DOHH2 (cell line): Measurements from ENCODE around the gene BTG1.

Experiments
- H3F3A ChIP-seq: fragments of 200-600 bp; sonication (generic), shearing (Covaris generic); 2 replicates; pipeline ENCODE4 v1.6.0; 2016; ENCODE audit warnings: antibody characterized with exemption, mild to moderate bottlenecking; ENCODE audit not compliant: control insufficient read depth, insufficient read depth
- H3K27ac ChIP-seq: fragments of 200-600 bp; sonication (generic); 2 replicates; pipeline ENCODE4 v1.5.1; 2014; ENCODE audit warnings: low read depth, mild to moderate bottlenecking, low read length, moderate library complexity
- H3K27me3 ChIP-seq: fragments of 200-600 bp; sonication (generic); 2 replicates; pipeline ENCODE4 v1.6.1; 2014; ENCODE audit warnings: mild to moderate bottlenecking, low read length, mixed read lengths; ENCODE audit not compliant: control insufficient read depth
- H3K36me3 ChIP-seq: fragments of 200-600 bp; sonication (generic); 2 replicates; pipeline ENCODE4 v1.6.1; 2014; ENCODE audit warnings: mild to moderate bottlenecking, low read length, moderate library complexity, mixed read lengths; ENCODE audit not compliant: control insufficient read depth
- H3K4me1 ChIP-seq: fragments of 200-600 bp; sonication (generic); 2 replicates; pipeline ENCODE4 v1.6.1; 2014; ENCODE audit warnings: mild to moderate bottlenecking, low read length, mixed read lengths; ENCODE audit not compliant: control insufficient read depth
- H3K4me2 ChIP-seq: fragments of 200-600 bp; sonication (generic); 2 replicates; pipeline ENCODE4 v1.6.0; 2014; ENCODE audit warnings: mild to moderate bottlenecking, low read length, moderate library complexity
- H3K4me3 ChIP-seq: fragments of 200-600 bp; sonication (generic); 2 replicates; pipeline ENCODE4 v1.5.1; 2014; ENCODE audit warnings: mild to moderate bottlenecking, low read length, mixed read lengths
- H3K79me2 ChIP-seq: fragments of 200-600 bp; sonication (generic); 2 replicates; pipeline ENCODE4 v1.6.1; 2014; ENCODE audit warnings: mild to moderate bottlenecking, low read length, mixed read lengths; ENCODE audit not compliant: control insufficient read depth
- H3K9me2 ChIP-seq: fragments of 200-600 bp; sonication (generic); replicated peaks from 2 replicates; pipeline ENCODE4 v1.6.1; 2014; ENCODE audit warnings: mild to moderate bottlenecking, low read length, mixed read lengths; ENCODE audit not compliant: control insufficient read depth
- H3K9me3 ChIP-seq: fragments of 200-600 bp; sonication (generic); 2 replicates; pipeline ENCODE4 v1.6.1; 2014; ENCODE audit warnings: antibody characterized with exemption, low read length, mixed read lengths; ENCODE audit not compliant: control insufficient read depth, insufficient read depth
- H4K20me1 ChIP-seq: fragments of 200-600 bp; sonication (generic); 2 replicates; pipeline ENCODE4 v1.6.0; 2014; ENCODE audit warnings: low read depth, mild to moderate bottlenecking, antibody characterized with exemption, low read length, moderate library complexity; ENCODE audit not compliant: control insufficient read depth, insufficient read depth
- CTCF ChIP-seq: fragments of 200-600 bp; sonication (generic); IDR thresholded peaks from one replicate; pipeline ENCODE4 v1.5.1; 2014; ENCODE audit warnings: antibody characterized with exemption, mild to moderate bottlenecking, low read depth, low read length; ENCODE audit not compliant: poor library complexity, severe bottlenecking
- EZH2phosphoT487 ChIP-seq: fragments of 200-600 bp; sonication (generic); IDR thresholded peaks from 2 replicates; pipeline ENCODE4 v1.6.1; 2017; ENCODE audit warnings: borderline replicate concordance, mild to moderate bottlenecking, antibody characterized with exemption, low read length, moderate library complexity, mixed read lengths

Gene BTG1

GRCh38 chr12:92105676-92106075, 40.0 kb downstream of the BTG1 start:
- no peaks in the 10 kb centered on the region for H3K4me1 ChIP-seq
- H3K9me3 ChIP-seq = 0 out of 2 replicates have a peak, but pooled peaks cover 1% of the 10 kb centered on the region
- H3K79me2 ChIP-seq = no peaks in the 10 kb centered on the region

GRCh38 chr12:92105110-92105509, 40.5 kb downstream of the BTG1 start:
- H3K79me2 ChIP-seq = no peaks in the 10 kb centered on the region
- TF ChIP-seq EZH2phosphoT487 (no peak), CTCF (no peak)

More at GRCh38 chr12:92105676-92106075, 40.0 kb downstream of the BTG1 start:
- Histone ChIP-seq H3K36me3 (no peaks in the 10 kb centered on the region), H3K4me3 (no peak overlapping the region), H3K27me3 (no peaks in the 10 kb centered on the region), H3F3A (no peaks in the 10 kb centered on the region), H4K20me1 (no peaks in the 10 kb centered on the region), H3K27ac (no peak overlapping the region), H3K4me2 (no peak overlapping the region), H3K9me2 (no peaks in the 10 kb centered on the region)
- no peak for TF ChIP-seq CTCF
- no peak for TF ChIP-seq EZH2phosphoT487

GRCh38 chr12:92102606-92103005, 43.0 kb downstream of the BTG1 start:
- no peaks in the 10 kb centered on the region for H3K9me2 ChIP-seq
- no peaks in the 10 kb centered on the region for H3K36me3 ChIP-seq
- H3K4me3 ChIP-seq = no peak overlapping the region
- peaks cover 7% of the 10 kb centered on the region; the same call in 1 of the 2 replicates for H3K9me3 ChIP-seq
- no peaks in the 10 kb centered on the region for H4K20me1 ChIP-seq
- no peak overlapping the region for H3K27ac ChIP-seq
- H3F3A ChIP-seq = no peaks in the 10 kb centered on the region
- H3K79me2 ChIP-seq = no peaks in the 10 kb centered on the region
- TF ChIP-seq EZH2phosphoT487 (no peak), CTCF (no peak)
- no peaks in the 10 kb centered on the region for H3K4me1 ChIP-seq
- H3K4me2 ChIP-seq = no peak overlapping the region
- H3K27me3 ChIP-seq = no peaks in the 10 kb centered on the region

More at GRCh38 chr12:92105110-92105509, 40.5 kb downstream of the BTG1 start:
- no peaks in the 10 kb centered on the region for H3F3A ChIP-seq
- no peak overlapping the region for H3K4me2 ChIP-seq
- no peaks in the 10 kb centered on the region for H3K27me3 ChIP-seq
- no peak overlapping the region for H3K27ac ChIP-seq
- no peaks in the 10 kb centered on the region for H3K36me3 ChIP-seq
- no peaks in the 10 kb centered on the region for H4K20me1 ChIP-seq
- H3K9me2 ChIP-seq = no peaks in the 10 kb centered on the region
- no peaks in the 10 kb centered on the region for H3K4me1 ChIP-seq
- H3K4me3 ChIP-seq = no peak overlapping the region
- H3K9me3 ChIP-seq = peaks cover 7% of the 10 kb centered on the region; the same call in 1 of the 2 replicates
